ENCODE measurements around the gene POLR3A. TPM values are rescaled to one million over a fixed set of nuclear protein-coding genes. Genes with fewer than 3 reads are reported as not detected.
"Not testable (repeated sequence)": the region's sequence is repeated elsewhere in the genome, so short reads cannot be mapped to it uniquely, and the experiment has no call there.

Gene POLR3A
- 11.9 and 16.2 TPM in 2 replicates for total RNA-seq

- TF ChIP-seq CTCF (IDR thresholded peaks at IDR 0.05; ENCODE audit: extremely low read depth, low read depth, low read length): peak; percentile 75
- peaks cover 19% of the 10 kb centered on the region for H4K20me1 ChIP-seq (ENCODE audit: insufficient read depth, low read length)
Observed at GRCh38 chr10:78029269-78030226, at the start of gene POLR3A. TSS of gene POLR3A (minus strand) at chr10:78029515. CDS start at chr10:78029407, 108 bp downstream.

GRCh38 chr10:78078539-78079330, 49.4 kb upstream of the POLR3A start:
- Histone ChIP-seq H3K4me1 (ENCODE audit: insufficient read depth, low read length) (no peaks in the 10 kb centered on the region), H3K79me2 (ENCODE audit: insufficient read depth, low read length) (no peaks in the 10 kb centered on the region), H3K4me2 (ENCODE audit: insufficient read depth, low read length) (no peak overlapping the region), H2AFZ (ENCODE audit: low read length) (no peak overlapping the region), H4K20me1 (ENCODE audit: insufficient read depth, low read length) (no peaks in the 10 kb centered on the region), H3K4me3 (ENCODE audit: insufficient read depth, low read length) (no peak overlapping the region), H3K36me3 (ENCODE audit: insufficient read depth, low read length) (no peaks in the 10 kb centered on the region), H3K27ac (ENCODE audit: low read depth, low read length) (no peak overlapping the region), H3K9me3 (ENCODE audit: low read depth, low read length) (no peaks in the 10 kb centered on the region), H3K27me3 (ENCODE audit: insufficient read depth, low read length) (peaks cover 9% of the 10 kb centered on the region)
- no peak for DNase-seq (ENCODE audit: insufficient read length, low spot score, missing footprints)
- no peak for TF ChIP-seq CTCF (IDR thresholded peaks at IDR 0.05; ENCODE audit: extremely low read depth, low read depth, low read length)

More at GRCh38 chr10:78029269-78030226, at the start of gene POLR3A:
- peaks cover 15% of the 10 kb centered on the region for H3K36me3 ChIP-seq (ENCODE audit: insufficient read depth, low read length)
- H3K4me2 ChIP-seq (ENCODE audit: insufficient read depth, low read length): peak within 1 kb of the TSS; percentile 88
- no peaks in the 10 kb centered on the region for H3K9me3 ChIP-seq (ENCODE audit: low read depth, low read length)
- peaks cover 42% of the 10 kb centered on the region for H3K79me2 ChIP-seq (ENCODE audit: insufficient read depth, low read length)
- H3K4me1 ChIP-seq (ENCODE audit: insufficient read depth, low read length): peaks cover 36% of the 10 kb centered on the region
- peak within 1 kb of the TSS; percentile 95 for H3K4me3 ChIP-seq (ENCODE audit: insufficient read depth, low read length)
- peak within 1 kb of the TSS; percentile 94 for H2AFZ ChIP-seq (ENCODE audit: low read length)
- peak; percentile 96 for DNase-seq (ENCODE audit: insufficient read length, low spot score, missing footprints)
- no peaks in the 10 kb centered on the region for H3K27me3 ChIP-seq (ENCODE audit: insufficient read depth, low read length)
- peak within 1 kb of the TSS; percentile 86 for H3K27ac ChIP-seq (ENCODE audit: low read depth, low read length)

- H3K27ac ChIP-seq (ENCODE audit: low read depth, low read length); H3K4me3 ChIP-seq (ENCODE audit: insufficient read depth, low read length); H3K4me1 ChIP-seq (ENCODE audit: insufficient read depth, low read length); H3K9me3 ChIP-seq (ENCODE audit: low read depth, low read length); H3K36me3 ChIP-seq (ENCODE audit: insufficient read depth, low read length); H3K79me2 ChIP-seq (ENCODE audit: insufficient read depth, low read length); H3K4me2 ChIP-seq (ENCODE audit: insufficient read depth, low read length); H3K27me3 ChIP-seq (ENCODE audit: insufficient read depth, low read length); H4K20me1 ChIP-seq (ENCODE audit: insufficient read depth, low read length); DNase-seq (ENCODE audit: insufficient read length, low spot score, missing footprints); H2AFZ ChIP-seq (ENCODE audit: low read length): not testable (repeated sequence)
Observed at GRCh38 chr10:78075806-78076205, 46.5 kb upstream of the POLR3A start.

- H4K20me1 ChIP-seq (ENCODE audit: insufficient read depth, low read length): no peaks in the 10 kb centered on the region
- H3K36me3 ChIP-seq (ENCODE audit: insufficient read depth, low read length): no peaks in the 10 kb centered on the region
- DNase-seq (ENCODE audit: insufficient read length, low spot score, missing footprints): no peak
- H3K4me2 ChIP-seq (ENCODE audit: insufficient read depth, low read length): no peak overlapping the region
- H3K9me3 ChIP-seq (ENCODE audit: low read depth, low read length): no peaks in the 10 kb centered on the region
- no peak overlapping the region for H2AFZ ChIP-seq (ENCODE audit: low read length)
- no peak overlapping the region for H3K4me3 ChIP-seq (ENCODE audit: insufficient read depth, low read length)
- no peaks in the 10 kb centered on the region for H3K27me3 ChIP-seq (ENCODE audit: insufficient read depth, low read length)
- H3K4me1 ChIP-seq (ENCODE audit: insufficient read depth, low read length): no peaks in the 10 kb centered on the region
- no peaks in the 10 kb centered on the region for H3K79me2 ChIP-seq (ENCODE audit: insufficient read depth, low read length)
- TF ChIP-seq CTCF (IDR thresholded peaks at IDR 0.05; ENCODE audit: extremely low read depth, low read depth, low read length): no peak
- no peak overlapping the region for H3K27ac ChIP-seq (ENCODE audit: low read depth, low read length)
Observed at GRCh38 chr10:78072504-78072903, 43.2 kb upstream of the POLR3A start.

Measured in osteoblast (primary cell).